Left ventricle myocardium inferior (tissue), 1 donor: ENCODE results near the gene FGG. TPM values are rescaled to one million over a fixed set of nuclear protein-coding genes. Genes with fewer than 3 reads are reported as not detected.

Experiments
- DNase-seq: peaks from one replicate; pipeline ENCODE4 v3.0.0-alpha.2; 2020
- H3K27ac ChIP-seq: fragments of 200-600 bp; replicated peaks from 2 replicates; pipeline ENCODE4 v1.8.0; 2021
- H3K27me3 ChIP-seq: fragments of 200-600 bp; 2 replicates; pipeline ENCODE4 v1.8.0; 2021; ENCODE audit warnings: low read depth
- H3K36me3 ChIP-seq: fragments of 200-600 bp; 2 replicates; pipeline ENCODE4 v1.8.0; 2021
- H3K4me1 ChIP-seq: fragments of 200-600 bp; 2 replicates; pipeline ENCODE4 v1.8.0; 2021
- H3K4me3 ChIP-seq: fragments of 200-600 bp; 2 replicates; pipeline ENCODE4 v1.8.0; 2021; ENCODE audit warnings: mild to moderate bottlenecking, moderate library complexity
- H3K9me3 ChIP-seq: fragments of 200-600 bp; replicated peaks from 2 replicates; pipeline ENCODE4 v1.8.0; 2021
- intact Hi-C: fragments of 100-400 bp; cut with micrococcal nuclease; formaldehyde crosslinking; loops from one replicate; pipeline ENCODE4 v1.11.0; 2022
- long read RNA-seq: library from polyadenylated mRNA; unstranded; transcript quantifications from one replicate; pipeline ENCODE4 v2.0.0, GENCODE V29; 2021
- total RNA-seq: library from RNA; stranded (reverse); fragmentation: NEBNext Ultra II Directional; extraction: Animal tissue kit (Norgen Biotek cat#: 25700); gene quantifications from one replicate; pipeline ENCODE4 v1.2.1, GENCODE V29; 2021
- TF ChIP-seq, protein P1 (sequence below): fragments of 200-600 bp; IDR thresholded peaks from 2 replicates; pipeline ENCODE4 v1.8.0; 2021; ENCODE audit warnings: antibody characterized with exemption, mild to moderate bottlenecking, borderline replicate concordance
- donor health status: DM: no; HTN: yes; CAD: no; lungs with severe emphysema.

Gene FGG
- not detected for total RNA-seq
- long read RNA-seq = 0 reads

DNA sequence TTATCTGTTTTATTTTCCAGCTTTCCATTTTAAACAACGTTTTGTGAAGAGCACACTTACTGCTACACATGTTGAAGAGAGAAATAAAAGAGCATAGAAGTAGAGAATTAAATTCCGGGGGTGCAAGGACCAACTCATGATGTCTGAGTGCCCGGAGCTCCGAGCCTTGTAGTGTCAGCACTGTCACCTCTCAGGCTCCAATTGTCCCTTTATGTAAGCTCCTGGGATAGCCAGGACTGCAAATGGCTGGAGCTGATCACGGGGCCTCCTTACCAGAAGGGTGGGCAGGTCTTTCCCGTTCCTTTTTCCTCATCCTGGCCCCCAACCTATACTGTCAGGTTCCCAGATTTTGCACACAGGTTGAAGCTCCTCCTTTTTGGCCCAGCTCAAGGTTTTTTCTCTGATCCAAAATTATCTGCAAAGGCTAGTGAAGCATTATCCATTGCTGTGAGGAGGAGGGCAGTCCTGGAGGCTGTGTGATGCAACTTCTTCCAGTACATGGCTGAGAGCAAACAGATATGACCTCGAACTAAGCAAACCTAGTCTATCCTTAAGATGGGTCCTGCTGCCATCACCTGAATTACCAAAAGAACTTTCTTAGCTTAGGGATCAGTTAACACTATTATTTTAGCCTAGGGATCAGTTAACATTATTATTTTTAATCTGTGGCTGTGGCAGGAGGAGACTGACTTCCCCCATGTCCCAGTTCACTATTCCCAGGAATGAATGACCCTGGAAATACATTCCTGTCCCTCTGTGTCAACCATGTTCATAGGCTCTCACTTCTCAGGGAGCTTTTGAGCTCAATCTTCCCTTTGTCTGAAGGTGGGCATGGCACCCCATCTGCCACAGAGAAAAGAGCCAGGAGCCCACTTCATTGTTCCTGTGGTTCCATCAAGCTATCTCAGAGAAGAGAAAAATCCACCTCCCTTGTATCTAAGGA, at the start of gene FGG:
TSS of gene FGG (minus strand) at position 185 of the 943 bp plus-strand sequence. CDS start at position 138, 47 bp downstream.
- H3K4me3 ChIP-seq = no peak within 1 kb of the TSS
- no peak for DNase-seq
- no peaks in the 10 kb centered on the region for H3K9me3 ChIP-seq
- intact Hi-C loops = no loop called here
- H3K27me3 ChIP-seq = peaks cover 24% of the 10 kb centered on the region
- no peak within 1 kb of the TSS for H3K27ac ChIP-seq
- H3K4me1 ChIP-seq = no peaks in the 10 kb centered on the region
- TF ChIP-seq, protein P1, sequence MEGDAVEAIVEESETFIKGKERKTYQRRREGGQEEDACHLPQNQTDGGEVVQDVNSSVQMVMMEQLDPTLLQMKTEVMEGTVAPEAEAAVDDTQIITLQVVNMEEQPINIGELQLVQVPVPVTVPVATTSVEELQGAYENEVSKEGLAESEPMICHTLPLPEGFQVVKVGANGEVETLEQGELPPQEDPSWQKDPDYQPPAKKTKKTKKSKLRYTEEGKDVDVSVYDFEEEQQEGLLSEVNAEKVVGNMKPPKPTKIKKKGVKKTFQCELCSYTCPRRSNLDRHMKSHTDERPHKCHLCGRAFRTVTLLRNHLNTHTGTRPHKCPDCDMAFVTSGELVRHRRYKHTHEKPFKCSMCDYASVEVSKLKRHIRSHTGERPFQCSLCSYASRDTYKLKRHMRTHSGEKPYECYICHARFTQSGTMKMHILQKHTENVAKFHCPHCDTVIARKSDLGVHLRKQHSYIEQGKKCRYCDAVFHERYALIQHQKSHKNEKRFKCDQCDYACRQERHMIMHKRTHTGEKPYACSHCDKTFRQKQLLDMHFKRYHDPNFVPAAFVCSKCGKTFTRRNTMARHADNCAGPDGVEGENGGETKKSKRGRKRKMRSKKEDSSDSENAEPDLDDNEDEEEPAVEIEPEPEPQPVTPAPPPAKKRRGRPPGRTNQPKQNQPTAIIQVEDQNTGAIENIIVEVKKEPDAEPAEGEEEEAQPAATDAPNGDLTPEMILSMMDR = no peak
- no peaks in the 10 kb centered on the region for H3K36me3 ChIP-seq

DNA sequence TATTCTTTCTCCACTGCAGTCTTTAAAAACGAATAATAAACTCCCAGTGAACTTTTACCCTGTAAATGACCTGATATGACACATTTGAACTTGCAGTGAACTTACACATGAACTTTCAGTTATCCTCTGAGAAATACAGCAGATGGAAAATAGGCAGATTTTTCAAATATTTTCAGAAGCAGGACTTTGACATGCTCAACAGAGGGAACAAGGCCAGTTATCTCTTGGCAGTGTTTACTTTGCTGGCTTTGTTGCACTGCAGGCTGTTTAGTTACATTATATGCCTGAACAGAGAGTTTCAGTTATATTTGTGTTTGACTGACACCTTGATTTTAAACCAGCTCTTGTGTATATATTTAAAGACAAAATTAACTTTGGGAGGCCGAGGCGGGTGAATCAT, 47.6 kb upstream of the FGG start:
- DNase-seq = no peak

DNA sequence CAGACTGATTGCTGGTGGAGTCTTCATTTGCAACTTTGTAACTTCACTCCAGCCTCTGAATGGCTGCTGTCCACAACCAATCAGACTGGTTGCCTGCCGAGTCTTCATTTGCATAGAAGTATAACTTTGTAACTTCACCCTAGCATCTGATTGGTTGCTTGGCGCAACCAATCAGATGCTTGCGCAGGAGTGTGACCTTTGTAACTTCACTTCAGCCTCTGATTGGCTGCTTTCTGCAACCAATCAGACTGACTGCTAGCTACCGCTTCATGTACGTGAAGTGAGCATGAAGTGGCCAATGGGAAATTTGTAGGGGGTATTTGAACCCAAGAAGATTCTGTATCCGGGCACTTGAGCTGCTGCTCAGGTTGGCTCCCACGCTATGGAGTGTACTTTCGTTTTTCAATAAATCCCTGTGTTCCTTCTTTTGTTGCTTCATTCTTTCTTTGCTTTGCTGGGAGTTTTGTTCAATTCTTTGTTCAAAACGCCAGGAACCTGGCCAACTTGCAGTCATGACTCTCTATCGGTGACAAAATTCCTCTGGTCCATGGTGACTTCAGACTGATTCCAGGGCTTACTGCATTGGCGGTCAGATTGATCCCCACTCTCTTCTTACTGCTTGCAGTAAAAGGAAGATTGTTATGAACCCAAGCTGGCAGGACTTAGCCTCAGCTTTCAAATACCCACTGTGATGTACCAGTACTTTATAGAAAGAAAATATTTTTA, 46.4 kb upstream of the FGG start:
- Histone ChIP-seq H3K36me3 (no peaks in the 10 kb centered on the region), H3K27me3 (peaks cover 7% of the 10 kb centered on the region), H3K4me3 (no peak overlapping the region), H3K4me1 (no peaks in the 10 kb centered on the region), H3K9me3 (peaks cover 5% of the 10 kb centered on the region), H3K27ac (no peak overlapping the region)
- DNase-seq = no peak
- intact Hi-C loops = no loop called here
- TF ChIP-seq, protein P1 = no peak

More for the DNA sequence above, 47.6 kb upstream of the FGG start:
- Histone ChIP-seq H3K36me3 (no peaks in the 10 kb centered on the region), H3K9me3 (peaks cover 5% of the 10 kb centered on the region), H3K4me3 (no peak overlapping the region), H3K27ac (no peak overlapping the region), H3K27me3 (peaks cover 7% of the 10 kb centered on the region), H3K4me1 (no peaks in the 10 kb centered on the region)
- intact Hi-C loops = no loop called here
- TF ChIP-seq, protein P1 = no peak

DNA sequence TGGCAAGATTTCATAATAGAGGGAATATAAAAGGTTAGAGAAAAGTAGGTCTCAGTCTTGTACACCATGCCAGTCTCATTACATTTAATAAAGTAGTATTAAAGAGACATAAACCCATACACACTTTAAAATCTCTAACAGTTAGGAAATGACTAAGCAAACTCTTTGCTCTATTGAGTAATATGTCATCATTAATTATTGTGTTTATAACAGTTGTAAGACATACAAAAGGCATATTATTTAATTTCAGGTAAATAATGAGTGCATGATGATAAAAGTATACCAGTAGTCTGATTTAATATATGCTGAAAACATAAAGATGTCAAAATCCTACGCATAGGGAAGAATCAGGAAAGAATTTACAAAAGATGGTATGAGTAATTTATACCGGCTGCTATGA, 31.0 kb upstream of the FGG start:
- TF ChIP-seq, protein P1 = no peak
- no peak for DNase-seq
- Histone ChIP-seq H3K27ac (no peak overlapping the region), H3K36me3 (no peaks in the 10 kb centered on the region), H3K27me3 (peaks cover 19% of the 10 kb centered on the region), H3K4me3 (no peak overlapping the region), H3K9me3 (no peaks in the 10 kb centered on the region), H3K4me1 (no peaks in the 10 kb centered on the region)
- intact Hi-C loops = no loop called here

DNA sequence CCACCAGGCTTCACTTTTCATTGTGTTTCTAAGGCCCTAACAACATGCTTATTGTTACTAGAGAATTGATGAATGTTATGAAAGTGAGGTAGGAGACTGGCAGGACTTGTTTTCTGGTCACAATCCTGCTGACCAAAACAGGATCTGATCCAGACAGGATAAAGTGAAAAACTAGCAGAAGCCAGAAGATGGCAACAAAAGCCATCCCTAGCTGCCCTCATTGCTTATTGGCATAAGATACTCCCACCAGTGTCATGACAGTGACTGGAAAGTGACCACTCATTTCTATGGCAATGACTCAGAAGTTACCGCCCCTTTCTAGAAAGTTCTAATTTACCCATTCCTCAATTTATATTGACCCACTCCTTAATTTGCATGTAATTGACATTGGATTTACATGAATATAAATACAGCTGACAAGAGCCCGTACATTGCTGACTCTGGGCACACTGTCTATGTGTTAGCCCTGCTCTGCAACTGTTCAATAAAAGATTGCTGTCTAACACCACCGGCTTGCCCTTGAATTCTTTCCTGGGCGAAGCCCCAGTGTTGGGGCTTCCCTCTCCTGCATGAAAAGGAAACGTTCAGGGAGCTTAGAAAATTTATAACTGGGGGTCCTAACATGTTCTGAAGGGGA, 30.0 kb upstream of the FGG start:
- H3K27ac ChIP-seq = no peak overlapping the region
- H3K36me3 ChIP-seq = no peaks in the 10 kb centered on the region
- TF ChIP-seq, protein P1 = no peak
- H3K9me3 ChIP-seq = no peaks in the 10 kb centered on the region
- no peak for DNase-seq
- H3K4me1 ChIP-seq = no peaks in the 10 kb centered on the region
- H3K4me3 ChIP-seq = no peak overlapping the region
- peaks cover 20% of the 10 kb centered on the region for H3K27me3 ChIP-seq
- intact Hi-C loops = no loop called here
